ENCODE results near the gene CELF2. TPM values are rescaled to one million over a fixed set of nuclear protein-coding genes. Genes with fewer than 3 reads are reported as not detected.

Gene CELF2
- total and polyA plus RNA-seq, 9 of the 15 experiments (the other 6 are each of a cell fraction or from before 2014, with no cell fraction given), result 4.0 to 20.3 (median 11.1) TPM

DNA sequence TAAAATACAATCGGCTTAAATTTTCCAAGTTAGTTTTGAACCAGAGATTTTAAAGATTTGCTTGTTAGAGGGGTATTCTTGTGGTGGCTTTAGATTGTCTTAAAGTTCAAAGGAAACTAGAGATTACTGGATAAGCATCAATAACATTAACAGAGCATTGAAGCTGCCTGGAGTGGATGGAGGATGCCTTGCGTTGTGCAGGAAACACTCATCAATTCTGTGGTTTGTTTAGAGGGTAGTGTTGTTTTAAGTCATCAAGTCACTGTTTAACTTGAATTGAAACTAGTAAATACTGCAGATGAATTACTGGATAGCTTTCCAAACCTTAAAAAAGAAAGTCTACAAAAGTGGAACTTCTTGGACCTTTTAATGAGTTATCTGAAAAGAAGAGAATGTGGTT is 218.6 kb downstream of the CELF2 start:
- 19% methylated on average over 2 of the region's 2 CpGs for WGBS (ENCODE audit: insufficient coverage, low coverage, missing lambda C conversion rate)
- ChIA-PET CTCF (ENCODE audit: low intra/inter-chr PET ratio) (no interaction called here), POLR2A (no interaction called here)
- Histone ChIP-seq H3K79me2 (ENCODE audit: control insufficient read depth, insufficient read depth, low read length) (no peaks in the 10 kb centered on the region), H3K9me3 (replicated peaks; ENCODE audit: control insufficient read depth, insufficient read depth, low read depth, low read length) (no peaks in the 10 kb centered on the region), H3K4me1 (replicated peaks in 1 of 2; ENCODE audit: control insufficient read depth in 2 of 2, insufficient read depth in 2 of 2, low read length in 2 of 2) (peaks cover 0 to 4% of the 10 kb centered on the region in 2 experiments; a peak in 1 of 5 replicates), H2AFZ (ENCODE audit: low read depth, low read length) (no peak overlapping the region), H3K27ac (ENCODE audit: extremely low read depth, low read depth, low read length) (no peak overlapping the region), H3K36me3 (ENCODE audit: control insufficient read depth, insufficient read depth, low read length) (no peaks in the 10 kb centered on the region), H3K27me3 (ENCODE audit: control insufficient read depth in 2 of 2, insufficient read depth in 2 of 2, low read length in 2 of 2) (no peaks in the 10 kb centered on the region; a peak in 1 of 5 replicates), H3K9me1 (ENCODE audit: control insufficient read depth, insufficient read depth, low read length) (no peaks in the 10 kb centered on the region), H4K20me1 (replicated peaks; ENCODE audit: control insufficient read depth, insufficient read depth, low read length) (no peaks in the 10 kb centered on the region), H3K9ac (ENCODE audit: insufficient read depth in 1 of 2, low read depth in 2 of 2, low read length in 2 of 2) (no peak overlapping the region), H3K4me2 (ENCODE audit: insufficient read depth, low read length) (no peak overlapping the region), H3K4me3 (no peak overlapping the region)
- no TSS peak for BruUV-seq (replicated peaks)
- intact Hi-C loops (cut with micrococcal nuclease) (no loop called here), in situ Hi-C loops (cut with MboI) (no loop called here)
- ATAC-seq (no peak), FAIRE-seq (no peak), DNase-seq (ENCODE audit: extremely low read depth in 1 of 4, low spot score in 3 of 4) (no peak)
- no peak for TF ChIP-seq ZKSCAN3 (CRISPR knock-in tag; IDR thresholded peaks at IDR 0.05)
- no peak for TF ChIP-seq DMBX1 (CRISPR knock-in tag; IDR thresholded peaks at IDR 0.05; ENCODE audit: borderline replicate concordance)
- TF ChIP-seq ZBTB7A (IDR thresholded peaks at IDR 0.05; ENCODE audit: borderline replicate concordance, control insufficient read depth, low read depth, low read length), result no peak
- no peak for TF ChIP-seq ZNF347 (CRISPR knock-in tag; IDR thresholded peaks at IDR 0.05; ENCODE audit: low read depth)
- TF ChIP-seq HSF4 (CRISPR knock-in tag; IDR thresholded peaks at IDR 0.05; ENCODE audit: borderline replicate concordance), result no peak
- no peak for TF ChIP-seq FOXJ2 (tag; IDR thresholded peaks at IDR 0.05)
- TF ChIP-seq DACH1 (IDR thresholded peaks at IDR 0.05; ENCODE audit: partially characterized antibody), result no peak
- TF ChIP-seq SRSF9 (IDR thresholded peaks at IDR 0.05; ENCODE audit: borderline replicate concordance, low read depth, low read length), result no peak
- no peak for TF ChIP-seq ESRRB (CRISPR knock-in tag; IDR thresholded peaks at IDR 0.05; ENCODE audit: borderline replicate concordance)
- no peak for TF ChIP-seq HDAC3 (IDR thresholded peaks at IDR 0.05; ENCODE audit: borderline replicate concordance, partially characterized antibody)
- TF ChIP-seq, protein P1, sequence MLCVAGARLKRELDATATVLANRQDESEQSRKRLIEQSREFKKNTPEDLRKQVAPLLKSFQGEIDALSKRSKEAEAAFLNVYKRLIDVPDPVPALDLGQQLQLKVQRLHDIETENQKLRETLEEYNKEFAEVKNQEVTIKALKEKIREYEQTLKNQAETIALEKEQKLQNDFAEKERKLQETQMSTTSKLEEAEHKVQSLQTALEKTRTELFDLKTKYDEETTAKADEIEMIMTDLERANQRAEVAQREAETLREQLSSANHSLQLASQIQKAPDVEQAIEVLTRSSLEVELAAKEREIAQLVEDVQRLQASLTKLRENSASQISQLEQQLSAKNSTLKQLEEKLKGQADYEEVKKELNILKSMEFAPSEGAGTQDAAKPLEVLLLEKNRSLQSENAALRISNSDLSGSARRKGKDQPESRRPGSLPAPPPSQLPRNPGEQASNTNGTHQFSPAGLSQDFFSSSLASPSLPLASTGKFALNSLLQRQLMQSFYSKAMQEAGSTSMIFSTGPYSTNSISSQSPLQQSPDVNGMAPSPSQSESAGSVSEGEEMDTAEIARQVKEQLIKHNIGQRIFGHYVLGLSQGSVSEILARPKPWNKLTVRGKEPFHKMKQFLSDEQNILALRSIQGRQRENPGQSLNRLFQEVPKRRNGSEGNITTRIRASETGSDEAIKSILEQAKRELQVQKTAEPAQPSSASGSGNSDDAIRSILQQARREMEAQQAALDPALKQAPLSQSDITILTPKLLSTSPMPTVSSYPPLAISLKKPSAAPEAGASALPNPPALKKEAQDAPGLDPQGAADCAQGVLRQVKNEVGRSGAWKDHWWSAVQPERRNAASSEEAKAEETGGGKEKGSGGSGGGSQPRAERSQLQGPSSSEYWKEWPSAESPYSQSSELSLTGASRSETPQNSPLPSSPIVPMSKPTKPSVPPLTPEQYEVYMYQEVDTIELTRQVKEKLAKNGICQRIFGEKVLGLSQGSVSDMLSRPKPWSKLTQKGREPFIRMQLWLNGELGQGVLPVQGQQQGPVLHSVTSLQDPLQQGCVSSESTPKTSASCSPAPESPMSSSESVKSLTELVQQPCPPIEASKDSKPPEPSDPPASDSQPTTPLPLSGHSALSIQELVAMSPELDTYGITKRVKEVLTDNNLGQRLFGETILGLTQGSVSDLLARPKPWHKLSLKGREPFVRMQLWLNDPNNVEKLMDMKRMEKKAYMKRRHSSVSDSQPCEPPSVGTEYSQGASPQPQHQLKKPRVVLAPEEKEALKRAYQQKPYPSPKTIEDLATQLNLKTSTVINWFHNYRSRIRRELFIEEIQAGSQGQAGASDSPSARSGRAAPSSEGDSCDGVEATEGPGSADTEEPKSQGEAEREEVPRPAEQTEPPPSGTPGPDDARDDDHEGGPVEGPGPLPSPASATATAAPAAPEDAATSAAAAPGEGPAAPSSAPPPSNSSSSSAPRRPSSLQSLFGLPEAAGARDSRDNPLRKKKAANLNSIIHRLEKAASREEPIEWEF (CRISPR knock-in tag; IDR thresholded peaks at IDR 0.05), result no peak
- no peak for TF ChIP-seq JUNB (CRISPR knock-in tag; conservative IDR thresholded peaks at IDR 0.05)

All from K562 (cell line).